NCI-H526 (cell line): Measurements from ENCODE around the gene PTPRN2.

Experiments used
- DNase-seq, 2 experiments: peaks; one replicate each; lab custom pipeline; 2025; lab: John Stamatoyannopoulos, UW

Gene PTPRN2

DNA sequence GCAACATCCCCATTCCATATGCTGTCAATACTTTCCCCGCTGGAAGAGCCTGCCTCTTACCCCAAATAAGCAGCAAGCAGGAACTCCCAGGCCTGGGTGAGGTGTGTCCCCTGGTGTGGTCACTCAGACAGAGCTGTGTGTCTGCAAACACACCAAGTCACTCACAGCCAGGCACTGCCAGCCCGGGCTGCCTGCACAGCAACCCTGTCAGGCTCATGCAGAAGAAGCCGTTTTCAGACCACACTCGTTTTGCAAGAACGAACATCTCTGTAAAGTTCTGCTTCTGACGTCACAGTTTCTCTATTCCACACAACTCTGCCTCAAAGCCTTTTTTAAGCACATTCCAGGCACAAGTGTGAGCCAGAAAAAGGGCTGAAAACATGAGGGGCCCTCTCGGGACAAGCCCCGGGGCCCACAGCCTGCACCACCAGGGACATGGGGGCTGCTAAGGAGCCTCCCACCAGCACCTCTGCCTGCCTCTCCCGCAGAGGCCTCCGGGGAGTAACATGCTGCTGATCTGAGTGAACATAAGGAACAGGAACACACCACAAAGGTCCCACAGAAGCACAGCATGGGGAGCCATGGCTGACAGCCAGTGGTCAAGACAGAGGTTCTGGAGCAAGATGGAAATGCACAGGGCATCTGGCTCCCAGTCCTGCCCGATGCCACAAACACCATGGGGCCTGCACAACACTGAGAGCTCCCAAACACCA is 11.4 kb downstream of the PTPRN2 start:
- no peak for DNase-seq

DNA sequence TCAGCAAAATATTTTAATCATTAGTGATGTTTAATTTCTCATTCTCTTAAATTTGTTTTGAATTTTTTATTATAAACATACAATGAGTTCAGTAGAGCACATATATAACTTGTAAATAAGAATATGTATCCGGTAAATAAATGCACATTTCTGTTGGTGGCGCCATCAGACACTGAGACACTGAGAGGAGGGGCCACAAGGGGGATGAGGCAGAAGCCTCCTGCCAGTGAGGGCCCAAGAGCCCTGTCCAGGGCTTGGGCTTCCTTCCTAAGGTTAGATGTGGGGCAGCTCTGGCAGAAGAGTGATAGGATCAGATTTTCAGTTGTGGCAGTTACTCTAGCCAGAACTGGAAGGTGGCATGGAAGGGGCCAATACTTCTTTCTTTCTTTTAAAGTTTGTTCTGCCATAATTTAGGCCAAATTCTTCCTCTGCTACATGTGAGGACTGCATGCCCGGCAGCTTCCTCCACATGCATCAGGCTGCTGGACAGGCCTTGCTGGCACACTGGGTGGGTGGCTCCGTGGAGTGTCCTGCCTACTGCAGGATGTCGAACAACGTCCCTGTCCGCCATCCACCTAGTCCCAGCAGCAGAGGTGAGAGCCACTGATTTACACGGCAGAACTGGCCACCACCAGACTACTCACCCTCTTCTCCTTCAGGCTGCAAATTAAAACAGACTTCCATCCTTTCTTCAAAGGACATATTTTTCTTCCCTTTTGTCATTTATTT is 13.2 kb downstream of the PTPRN2 start:
- DNase-seq, result no peak

- no peak for DNase-seq
Measured at GRCh38 chr7:158573310-158573709, 14.3 kb downstream of the PTPRN2 start.

- peak; percentile 9 to 62 for DNase-seq
Measured at GRCh38 chr7:158572000-158572828, 15.4 kb downstream of the PTPRN2 start.

DNA sequence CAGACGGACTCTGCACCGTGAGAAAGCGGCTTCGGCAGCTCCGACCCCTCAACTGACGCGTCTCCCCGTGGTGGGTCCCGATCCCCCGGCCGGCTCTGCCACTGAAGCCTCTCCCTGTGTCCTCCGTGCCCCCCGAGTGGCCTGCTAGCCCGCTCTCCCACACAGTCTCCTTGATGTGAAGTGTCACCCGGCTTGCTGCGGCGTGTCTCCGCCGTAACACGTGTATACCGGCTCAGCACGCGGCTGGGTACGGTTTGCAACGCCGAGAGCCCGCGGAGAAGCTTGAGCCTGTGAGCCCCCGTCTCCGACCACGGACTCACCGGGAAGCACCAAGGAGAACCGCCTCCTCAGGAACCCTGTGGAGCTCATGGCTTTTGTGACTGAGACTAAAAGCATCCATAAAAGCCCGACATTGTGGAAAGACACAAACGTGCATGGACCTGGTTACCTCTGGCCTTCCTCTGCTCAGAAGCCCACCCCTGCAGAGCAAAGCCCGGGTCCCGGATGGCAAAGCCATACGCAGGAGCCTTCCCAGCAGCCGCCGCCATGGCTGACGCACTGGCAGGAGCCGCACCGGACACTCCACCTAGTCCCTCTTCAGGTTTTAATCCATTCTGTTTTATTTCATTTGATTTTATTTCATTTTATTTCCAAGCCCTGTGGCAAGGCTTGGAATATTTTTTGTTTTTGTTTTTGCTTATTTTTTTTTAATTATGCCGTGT is 17.0 kb downstream of the PTPRN2 start:
- DNase-seq, result no peak

DNA sequence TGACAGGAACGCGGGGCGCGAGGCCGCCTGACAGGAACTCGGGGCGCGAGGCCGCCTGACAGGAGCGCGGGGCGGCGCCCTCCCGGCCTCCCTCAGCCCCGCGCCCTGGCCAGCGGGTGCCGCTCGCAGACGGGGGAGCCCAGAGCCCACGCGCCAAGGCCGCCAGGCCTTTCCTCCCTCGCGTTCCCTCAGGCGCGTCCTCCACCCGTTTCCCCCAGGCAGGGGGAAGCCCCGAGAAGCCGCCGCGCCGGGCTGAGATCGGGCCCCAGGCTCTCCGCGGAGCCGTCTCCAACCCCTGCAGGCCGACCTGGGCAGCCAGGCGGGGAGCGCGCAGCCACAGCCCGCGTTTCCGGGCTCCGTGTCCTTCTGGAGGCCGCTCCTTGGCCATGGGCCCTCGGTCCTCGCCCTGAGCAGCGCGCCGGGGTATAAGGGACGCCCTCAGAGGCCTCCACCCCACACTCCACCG is 17.7 kb downstream of the PTPRN2 start:
- DNase-seq, result no peak

DNA sequence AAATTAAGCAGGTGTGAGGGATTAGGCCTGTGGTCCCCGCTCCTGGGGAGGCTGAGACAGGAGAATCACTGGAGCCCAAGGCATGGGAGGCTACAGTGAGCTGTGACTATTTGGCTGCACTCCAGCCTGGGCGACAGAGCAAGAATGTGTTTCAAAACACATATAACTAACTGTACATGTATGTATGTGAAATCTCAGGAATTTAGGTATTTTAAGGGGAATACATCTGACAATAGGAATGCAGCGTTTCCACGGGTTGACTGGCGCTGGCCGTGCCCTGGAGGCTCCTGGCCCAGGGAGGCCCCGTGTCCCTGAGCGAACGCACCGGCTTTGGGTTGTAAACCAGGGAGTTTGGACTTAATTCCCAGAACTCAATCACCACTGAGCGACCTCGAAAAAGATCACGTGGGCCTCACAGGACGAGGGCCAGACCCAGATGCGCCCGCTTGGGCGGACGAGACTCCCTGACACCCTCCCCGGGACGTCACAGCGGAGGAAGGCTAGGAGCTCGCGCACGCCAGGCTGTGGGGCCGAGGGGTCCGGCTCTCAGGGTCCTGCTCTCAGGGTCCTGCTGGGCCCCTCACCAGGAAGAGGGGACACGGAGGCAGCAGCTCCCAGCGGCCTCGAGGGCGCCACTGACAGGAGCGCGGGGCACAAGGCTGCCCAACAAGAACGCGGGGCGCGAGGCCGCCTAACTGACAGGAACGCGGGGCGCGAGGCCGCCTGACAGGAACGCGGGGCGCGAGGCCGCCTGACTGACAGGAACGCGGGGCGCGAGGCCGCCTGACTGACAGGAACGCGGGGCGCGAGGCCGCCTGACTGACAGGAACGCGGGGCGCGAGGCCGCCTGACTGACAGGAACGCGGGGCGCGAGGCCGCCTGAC is 18.4 kb downstream of the PTPRN2 start:
- no peak for DNase-seq

DNA sequence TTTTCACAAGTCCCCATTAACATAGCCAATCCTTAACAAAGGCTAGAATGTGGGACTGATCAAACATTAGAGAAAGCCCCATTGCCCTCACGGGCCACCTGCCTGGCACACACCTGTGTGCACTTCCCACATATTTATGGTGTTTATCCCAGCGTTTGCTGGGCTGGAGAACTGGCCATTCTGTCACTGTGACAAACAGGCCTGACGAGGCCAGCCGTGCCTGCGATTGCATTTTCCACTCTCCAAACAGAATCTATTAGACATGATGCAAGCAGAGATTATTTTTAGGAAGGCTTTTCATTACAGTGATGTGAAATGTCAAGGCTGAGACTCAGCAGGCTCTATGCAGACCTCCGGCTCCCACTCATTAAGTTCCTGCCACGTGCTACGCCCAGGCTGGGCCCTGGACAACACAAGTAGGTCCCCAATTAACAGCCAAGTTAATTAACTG is 20.4 kb downstream of the PTPRN2 start:
- DNase-seq, result peak in 1 of 2 experiments; percentile 12

DNA sequence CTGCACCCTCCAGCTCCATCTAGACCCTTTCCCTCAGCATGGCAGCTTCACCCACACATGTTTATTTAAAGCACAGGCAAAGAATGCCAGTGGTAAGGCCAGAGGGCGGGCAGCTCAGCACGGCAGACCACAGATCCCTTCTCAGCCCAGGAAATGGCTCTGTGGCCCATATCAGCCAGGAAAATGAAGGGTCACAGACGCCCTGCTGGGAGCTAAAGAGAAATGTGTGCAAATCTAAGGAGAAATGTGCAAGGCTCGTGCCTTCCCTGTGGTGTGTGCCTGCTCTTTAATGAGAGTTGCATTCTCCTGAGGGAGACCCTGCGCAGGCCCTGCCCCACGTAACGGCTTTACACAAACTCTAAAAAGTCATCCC is 23.0 kb downstream of the PTPRN2 start:
- DNase-seq, result no peak

GRCh38 chr7:158563911-158564662 is 23.5 kb downstream of the PTPRN2 start:
- DNase-seq, result no peak

- no peak for DNase-seq
Measured at GRCh38 chr7:158563051-158563450, 24.6 kb downstream of the PTPRN2 start.

DNA sequence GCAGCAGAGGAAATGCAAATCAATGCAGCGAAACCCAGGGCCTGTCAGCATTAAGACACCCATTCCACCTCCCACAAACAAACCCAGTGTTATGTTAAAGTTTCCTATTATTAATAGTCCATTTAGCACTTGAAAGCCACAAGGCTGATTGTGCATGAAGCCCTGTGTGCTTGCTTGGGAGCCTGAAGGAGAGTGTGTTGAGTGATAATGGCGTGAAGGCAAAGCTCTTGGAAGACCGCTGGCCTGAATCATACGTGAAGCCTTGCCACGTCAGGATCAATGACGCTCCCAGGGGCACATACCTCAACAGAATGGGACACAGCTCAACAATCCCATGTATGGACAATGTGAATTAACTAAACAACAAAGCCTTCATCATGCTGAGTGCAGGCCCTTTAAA is 25.1 kb downstream of the PTPRN2 start:
- DNase-seq, result no peak

GRCh38 chr7:158561659-158562058 is 26.0 kb downstream of the PTPRN2 start:
- no peak for DNase-seq

DNA sequence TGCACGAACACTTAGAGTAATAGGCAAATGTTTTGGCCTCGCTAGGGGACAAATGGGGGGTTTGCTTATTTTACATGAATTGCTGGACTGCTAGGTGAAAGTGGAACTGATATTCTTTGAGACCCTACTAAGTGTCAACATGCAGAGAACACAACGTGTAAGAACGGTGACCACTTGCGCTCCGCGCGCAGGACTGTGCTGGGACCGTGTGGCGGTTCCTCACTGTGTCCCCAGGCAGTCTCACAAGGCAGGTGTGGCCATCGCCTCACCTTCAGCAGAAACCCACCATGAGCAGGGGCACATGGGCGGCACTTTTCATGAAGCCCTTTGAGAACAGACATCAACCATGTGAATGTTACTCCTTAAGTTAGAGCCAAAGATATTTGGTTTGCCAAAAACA is 27.2 kb downstream of the PTPRN2 start:
- DNase-seq, result no peak

DNA sequence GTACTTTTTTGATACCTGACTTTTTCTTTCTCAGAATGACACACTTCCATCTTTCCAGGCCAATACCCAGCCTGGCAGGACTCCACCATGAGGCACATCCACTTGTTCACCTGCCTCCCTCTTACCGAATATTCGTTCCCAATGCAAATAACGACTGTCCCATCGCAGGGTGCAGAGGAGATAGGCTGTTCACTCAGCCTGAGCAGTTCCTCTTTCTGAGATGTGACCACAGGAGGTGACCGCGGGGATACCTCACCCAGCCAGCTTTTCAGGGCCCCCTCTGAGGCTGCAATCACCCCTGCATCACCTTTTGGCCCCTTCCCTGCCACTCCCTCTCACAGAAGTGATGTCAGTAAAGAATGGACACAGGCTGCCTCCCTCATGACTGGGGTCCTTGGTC is 28.3 kb downstream of the PTPRN2 start:
- no peak for DNase-seq

GRCh38 chr7:158558816-158559215 is 28.8 kb downstream of the PTPRN2 start:
- DNase-seq, result no peak

- DNase-seq, result no peak
Measured at GRCh38 chr7:158557441-158557755, 30.2 kb downstream of the PTPRN2 start.

GRCh38 chr7:158556721-158557440 is 30.7 kb downstream of the PTPRN2 start:
- no peak for DNase-seq

DNA sequence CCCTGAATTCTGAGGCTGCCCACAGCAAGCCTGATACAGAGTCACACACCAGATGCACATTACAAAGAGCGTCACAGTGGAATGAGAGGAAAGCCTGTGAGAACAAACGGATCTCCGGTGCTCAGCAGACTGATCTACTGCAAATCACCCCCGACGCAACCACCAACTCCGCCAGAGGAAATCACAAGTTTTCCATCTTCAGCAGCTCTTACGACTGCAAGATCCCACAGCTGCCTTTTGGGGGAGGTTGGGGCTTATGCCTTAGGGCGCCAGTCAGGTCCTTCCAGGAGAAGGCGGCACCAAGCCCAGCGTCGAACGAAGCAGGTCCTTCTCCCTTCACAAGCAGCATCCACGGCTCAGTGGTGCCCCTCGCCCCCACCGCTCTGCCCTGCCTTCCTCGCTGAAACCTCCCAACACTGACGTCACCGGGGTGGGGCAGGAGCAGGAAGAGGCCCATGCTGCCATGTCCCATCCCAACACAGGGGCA is 32.5 kb downstream of the PTPRN2 start:
- DNase-seq, result no peak
